IPS-NIHi11 (cell line): ENCODE results near the gene OST4.

Experiments used
- DNase-seq: peaks from one replicate; pipeline ENCODE4 v3.0.0; 2012; ENCODE audit warnings: mixed read lengths, low spot score

Gene OST4

GRCh38 chr2:27025281-27025800, 46.1 kb downstream of the OST4 start:
- DNase-seq: no peak

GRCh38 chr2:27024812-27025211, 46.6 kb downstream of the OST4 start:
- peak; percentile 47 for DNase-seq

GRCh38 chr2:27024188-27024587, 47.3 kb downstream of the OST4 start:
- DNase-seq: peak; percentile 89

- DNase-seq: no peak
Measured at GRCh38 chr2:27023740-27024139, 47.7 kb downstream of the OST4 start.

GRCh38 chr2:27021253-27022049, 50.0 kb downstream of the OST4 start:
- no peak for DNase-seq
